Measurements from ENCODE around the gene HOXA7. TPM values are rescaled to one million over a fixed set of nuclear protein-coding genes. Genes with fewer than 3 reads are reported as not detected.

Gene HOXA7
- polyA plus RNA-seq, 1 of the 3 experiments (the other 2 are of a cell fraction), result not detected

DNA sequence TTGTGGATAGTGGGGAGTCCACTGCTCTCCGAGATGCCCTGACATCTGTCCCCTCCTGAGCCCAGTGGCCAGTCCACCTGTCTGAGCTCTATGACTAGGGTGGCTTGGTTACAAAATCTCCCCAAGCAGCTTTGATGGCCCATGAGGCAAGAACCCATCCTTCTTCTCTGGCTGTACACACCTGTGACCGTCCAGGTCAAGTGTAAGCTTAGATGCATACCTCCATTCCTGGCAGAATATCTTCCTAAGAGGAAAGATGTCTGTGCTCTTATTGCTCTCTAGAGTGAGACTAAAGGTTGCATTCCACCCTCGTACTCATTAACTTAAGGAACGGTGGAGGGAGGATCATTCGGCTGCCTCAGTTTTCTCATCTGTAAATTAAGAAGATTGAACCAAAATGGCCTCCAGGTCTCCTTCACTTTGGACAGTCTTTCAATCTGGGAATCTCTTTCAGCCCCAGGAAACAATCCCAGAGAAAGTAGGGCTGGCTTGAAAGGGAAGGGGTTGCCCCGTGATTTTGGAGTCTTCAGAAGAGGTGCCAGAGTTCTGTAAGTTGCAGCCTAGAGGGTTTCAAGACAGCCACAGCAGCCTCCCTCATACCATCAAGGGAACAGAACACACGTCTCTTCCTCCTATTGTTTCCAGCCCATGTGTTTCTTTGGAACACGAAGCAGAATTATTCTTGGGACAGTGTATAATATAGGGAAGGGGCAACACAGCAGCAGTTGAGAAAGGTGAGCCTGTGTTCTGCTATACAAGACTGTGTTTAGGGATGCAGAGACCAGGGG, 31.4 kb downstream of the HOXA7 start (continued):
- TF ChIP-seq, protein P1, sequence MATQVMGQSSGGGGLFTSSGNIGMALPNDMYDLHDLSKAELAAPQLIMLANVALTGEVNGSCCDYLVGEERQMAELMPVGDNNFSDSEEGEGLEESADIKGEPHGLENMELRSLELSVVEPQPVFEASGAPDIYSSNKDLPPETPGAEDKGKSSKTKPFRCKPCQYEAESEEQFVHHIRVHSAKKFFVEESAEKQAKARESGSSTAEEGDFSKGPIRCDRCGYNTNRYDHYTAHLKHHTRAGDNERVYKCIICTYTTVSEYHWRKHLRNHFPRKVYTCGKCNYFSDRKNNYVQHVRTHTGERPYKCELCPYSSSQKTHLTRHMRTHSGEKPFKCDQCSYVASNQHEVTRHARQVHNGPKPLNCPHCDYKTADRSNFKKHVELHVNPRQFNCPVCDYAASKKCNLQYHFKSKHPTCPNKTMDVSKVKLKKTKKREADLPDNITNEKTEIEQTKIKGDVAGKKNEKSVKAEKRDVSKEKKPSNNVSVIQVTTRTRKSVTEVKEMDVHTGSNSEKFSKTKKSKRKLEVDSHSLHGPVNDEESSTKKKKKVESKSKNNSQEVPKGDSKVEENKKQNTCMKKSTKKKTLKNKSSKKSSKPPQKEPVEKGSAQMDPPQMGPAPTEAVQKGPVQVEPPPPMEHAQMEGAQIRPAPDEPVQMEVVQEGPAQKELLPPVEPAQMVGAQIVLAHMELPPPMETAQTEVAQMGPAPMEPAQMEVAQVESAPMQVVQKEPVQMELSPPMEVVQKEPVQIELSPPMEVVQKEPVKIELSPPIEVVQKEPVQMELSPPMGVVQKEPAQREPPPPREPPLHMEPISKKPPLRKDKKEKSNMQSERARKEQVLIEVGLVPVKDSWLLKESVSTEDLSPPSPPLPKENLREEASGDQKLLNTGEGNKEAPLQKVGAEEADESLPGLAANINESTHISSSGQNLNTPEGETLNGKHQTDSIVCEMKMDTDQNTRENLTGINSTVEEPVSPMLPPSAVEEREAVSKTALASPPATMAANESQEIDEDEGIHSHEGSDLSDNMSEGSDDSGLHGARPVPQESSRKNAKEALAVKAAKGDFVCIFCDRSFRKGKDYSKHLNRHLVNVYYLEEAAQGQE (IDR thresholded peaks at IDR 0.05; ENCODE audit: low read depth, low read length), result no peak
- TF ChIP-seq GATA2 (CRISPR knock-in tag; IDR thresholded peaks at IDR 0.05), result no peak

DNA sequence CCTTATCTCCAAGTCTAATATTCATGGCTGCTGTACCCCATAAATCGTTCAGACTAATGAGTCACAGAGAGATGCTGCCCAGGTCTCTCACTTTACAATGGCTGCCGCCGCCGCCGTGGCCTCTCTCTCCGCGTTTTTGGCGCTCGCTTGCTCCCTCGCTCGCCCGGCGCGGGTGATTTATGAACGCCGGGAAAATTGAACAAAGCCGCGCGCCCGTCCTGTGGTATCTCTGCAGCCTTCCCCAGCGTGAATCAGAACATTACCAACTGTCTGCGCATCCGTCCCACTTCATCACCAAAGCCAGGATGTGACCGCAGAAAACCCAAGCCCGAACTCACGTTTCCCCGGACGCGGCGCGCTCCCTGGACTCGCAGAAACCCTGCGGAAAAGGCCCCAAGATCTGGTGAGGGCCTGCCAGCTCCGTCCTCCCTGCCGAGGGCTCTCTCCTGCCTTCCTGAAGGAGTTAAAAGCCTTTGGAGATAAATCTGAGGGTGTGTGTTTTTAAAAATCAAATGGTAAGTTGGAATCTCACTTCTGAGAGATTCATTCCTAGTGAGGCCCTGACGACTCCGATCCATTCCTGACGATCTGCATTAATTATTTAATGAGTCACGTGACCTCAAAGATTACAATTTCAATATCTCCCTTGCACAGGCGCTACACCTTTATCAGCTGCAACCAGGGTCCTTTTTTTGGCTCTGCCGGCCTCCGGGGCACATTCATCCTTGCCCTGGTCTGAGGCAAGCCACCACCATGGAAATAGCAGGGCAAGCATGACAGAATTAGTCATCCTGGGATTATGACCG, 32.2 kb downstream of the HOXA7 start:
- Histone ChIP-seq H4K20me1 (ENCODE audit: insufficient read depth) (no peaks in the 10 kb centered on the region), H3K9ac (no peak overlapping the region), H3K79me2 (ENCODE audit: insufficient read depth) (no peaks in the 10 kb centered on the region), H3K27ac (ENCODE audit: low read depth in 2 of 2, low read length in 1 of 2) (no peak overlapping the region), H3K36me3 (replicated peaks in 1 of 2; ENCODE audit: control insufficient read depth in 1 of 2, insufficient read depth in 2 of 2, low read length in 1 of 2) (no peaks in the 10 kb centered on the region), H3K4me3 (ENCODE audit: low read depth in 2 of 2, low read length in 1 of 2) (no peak overlapping the region), H3K27me3 (ENCODE audit: insufficient read depth) (peaks cover 94% of the 10 kb centered on the region), H3K9me2 (no peaks in the 10 kb centered on the region), H3F3A (replicated peaks; ENCODE audit: insufficient read depth) (no peaks in the 10 kb centered on the region), H3K4me2 (no peak overlapping the region), H3K9me3 (no peaks in the 10 kb centered on the region), H2AFZ (ENCODE audit: low read depth) (no peak overlapping the region), H3K4me1 (ENCODE audit: control insufficient read depth in 1 of 2, insufficient read depth in 2 of 2, low read depth in 1 of 2, low read length in 1 of 2) (no peaks in the 10 kb centered on the region)
- ChIA-PET CTCF (interaction anchor here (0.5 to 1.5 kb wide), 2 partner anchors 14 to 88 kb away, joined by 4 read pairs; no protein-coding TSS in a partner anchor), POLR2A (no interaction called here)
- DNase-seq, result no peak
- TF ChIP-seq, protein P2, sequence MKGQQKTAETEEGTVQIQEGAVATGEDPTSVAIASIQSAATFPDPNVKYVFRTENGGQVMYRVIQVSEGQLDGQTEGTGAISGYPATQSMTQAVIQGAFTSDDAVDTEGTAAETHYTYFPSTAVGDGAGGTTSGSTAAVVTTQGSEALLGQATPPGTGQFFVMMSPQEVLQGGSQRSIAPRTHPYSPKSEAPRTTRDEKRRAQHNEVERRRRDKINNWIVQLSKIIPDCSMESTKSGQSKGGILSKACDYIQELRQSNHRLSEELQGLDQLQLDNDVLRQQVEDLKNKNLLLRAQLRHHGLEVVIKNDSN (IDR thresholded peaks at IDR 0.05; ENCODE audit: borderline replicate concordance, low read depth), result 0 out of 2 replicates have a peak, but pooled peaks have one; percentile 11
- TF ChIP-seq, protein P3, sequence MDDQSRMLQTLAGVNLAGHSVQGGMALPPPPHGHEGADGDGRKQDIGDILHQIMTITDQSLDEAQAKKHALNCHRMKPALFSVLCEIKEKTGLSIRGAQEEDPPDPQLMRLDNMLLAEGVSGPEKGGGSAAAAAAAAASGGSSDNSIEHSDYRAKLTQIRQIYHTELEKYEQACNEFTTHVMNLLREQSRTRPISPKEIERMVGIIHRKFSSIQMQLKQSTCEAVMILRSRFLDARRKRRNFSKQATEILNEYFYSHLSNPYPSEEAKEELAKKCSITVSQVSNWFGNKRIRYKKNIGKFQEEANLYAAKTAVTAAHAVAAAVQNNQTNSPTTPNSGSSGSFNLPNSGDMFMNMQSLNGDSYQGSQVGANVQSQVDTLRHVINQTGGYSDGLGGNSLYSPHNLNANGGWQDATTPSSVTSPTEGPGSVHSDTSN (IDR thresholded peaks at IDR 0.05), result no peak
- 15% methylated on average over 43 of the region's 43 CpGs for WGBS (ENCODE audit: low lambda C conversion rate)

Data from SK-N-SH (cell line).